Measurements from ENCODE around the gene MED26.

- TF ChIP-seq CTCF (IDR thresholded peaks at IDR 0.05) (no peak), POLR2A (IDR thresholded peaks at IDR 0.05) (no peak)
These were observed 16.9 kb downstream of the MED26 start for GRCh38 chr19:16611121-16611520.

All from heart left ventricle (tissue), 13 donors.